HL-60 (cell line): ENCODE measurements around the gene EFHC1.

Experiments
- GABPA ChIP-seq: IDR thresholded peaks from 2 replicates; pipeline ENCODE4 v1.6.1; 2012; ENCODE audit warnings: low read depth
- TF ChIP-seq, protein P1 (sequence below): IDR thresholded peaks from one replicate; pipeline ENCODE4 v1.5.1; 2011; ENCODE audit warnings: low read length, control low read depth, inconsistent platforms; ENCODE audit not compliant: insufficient read depth

DNA sequence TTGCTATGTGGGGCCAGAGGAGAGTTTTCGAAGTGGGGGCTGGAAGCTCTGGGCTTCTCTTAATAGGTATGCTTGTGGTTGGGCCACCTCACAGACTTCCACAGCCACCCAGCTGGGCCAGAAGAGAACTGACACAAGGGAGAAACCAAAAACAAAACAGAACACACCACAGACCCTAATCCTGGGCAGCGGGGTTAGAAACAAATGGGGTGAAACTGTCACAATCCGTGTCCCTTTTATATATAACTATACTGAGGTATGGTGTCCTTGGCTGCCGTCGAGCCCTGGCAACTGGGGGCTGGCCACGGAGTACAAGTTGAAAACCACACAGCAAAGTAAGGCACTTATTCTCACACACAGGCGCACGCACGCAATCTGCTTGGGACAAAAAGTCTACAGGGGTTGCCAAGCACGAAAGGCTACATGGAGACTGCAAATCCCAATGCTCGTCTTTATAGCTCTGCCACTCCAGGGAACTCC lies 78.4 kb downstream of the EFHC1 start:
- no peak for TF ChIP-seq GABPA
- TF ChIP-seq, protein P1, sequence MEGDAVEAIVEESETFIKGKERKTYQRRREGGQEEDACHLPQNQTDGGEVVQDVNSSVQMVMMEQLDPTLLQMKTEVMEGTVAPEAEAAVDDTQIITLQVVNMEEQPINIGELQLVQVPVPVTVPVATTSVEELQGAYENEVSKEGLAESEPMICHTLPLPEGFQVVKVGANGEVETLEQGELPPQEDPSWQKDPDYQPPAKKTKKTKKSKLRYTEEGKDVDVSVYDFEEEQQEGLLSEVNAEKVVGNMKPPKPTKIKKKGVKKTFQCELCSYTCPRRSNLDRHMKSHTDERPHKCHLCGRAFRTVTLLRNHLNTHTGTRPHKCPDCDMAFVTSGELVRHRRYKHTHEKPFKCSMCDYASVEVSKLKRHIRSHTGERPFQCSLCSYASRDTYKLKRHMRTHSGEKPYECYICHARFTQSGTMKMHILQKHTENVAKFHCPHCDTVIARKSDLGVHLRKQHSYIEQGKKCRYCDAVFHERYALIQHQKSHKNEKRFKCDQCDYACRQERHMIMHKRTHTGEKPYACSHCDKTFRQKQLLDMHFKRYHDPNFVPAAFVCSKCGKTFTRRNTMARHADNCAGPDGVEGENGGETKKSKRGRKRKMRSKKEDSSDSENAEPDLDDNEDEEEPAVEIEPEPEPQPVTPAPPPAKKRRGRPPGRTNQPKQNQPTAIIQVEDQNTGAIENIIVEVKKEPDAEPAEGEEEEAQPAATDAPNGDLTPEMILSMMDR, result no peak
